PFSK-1 (cell line): ENCODE measurements around the gene KCNG1.

ENCODE experiments used
- FOXP2 ChIP-seq: optimal IDR thresholded peaks from 2 replicates; pipeline ENCODE3; 2011; ENCODE audit warnings: borderline replicate concordance, control low read depth, inconsistent platforms; ENCODE audit not compliant: insufficient read depth; ENCODE audit errors: extremely low read length, extremely low read depth
- POLR2AphosphoS5 ChIP-seq: IDR thresholded peaks from 2 replicates; pipeline ENCODE4 v1.6.1; 2012; ENCODE audit warnings: low read depth, mild to moderate bottlenecking, control low read depth, low read length, moderate library complexity
- SIN3A ChIP-seq: IDR thresholded peaks from 2 replicates; pipeline ENCODE4 v1.6.1; 2012; ENCODE audit warnings: mild to moderate bottlenecking, low read length, moderate library complexity, borderline replicate concordance; ENCODE audit not compliant: insufficient read depth
- TAF1 ChIP-seq: IDR thresholded peaks from 2 replicates; pipeline ENCODE4 v1.6.1; 2012; ENCODE audit warnings: low read length, control low read depth, borderline replicate concordance; ENCODE audit not compliant: insufficient read depth
- TF ChIP-seq, protein P1 (sequence below), 2 experiments: IDR thresholded peaks; 2 replicates each; pipeline versions ENCODE4 v1.6.1 to v1.8.0; 2011 to 2012; ENCODE audit warnings: low read depth in 2 of 2, low read length in 2 of 2, control low read depth in 1 of 2, inconsistent platforms in 1 of 2, mild to moderate bottlenecking in 1 of 2, moderate library complexity in 1 of 2; ENCODE audit not compliant: insufficient read depth in 1 of 2

KCNG1 gene

GRCh38 chr20:50983321-50983720 lies 39.6 kb downstream of the KCNG1 start:
- TF ChIP-seq TAF1: no peak
- TF ChIP-seq SIN3A: no peak
- TF ChIP-seq, protein P1, sequence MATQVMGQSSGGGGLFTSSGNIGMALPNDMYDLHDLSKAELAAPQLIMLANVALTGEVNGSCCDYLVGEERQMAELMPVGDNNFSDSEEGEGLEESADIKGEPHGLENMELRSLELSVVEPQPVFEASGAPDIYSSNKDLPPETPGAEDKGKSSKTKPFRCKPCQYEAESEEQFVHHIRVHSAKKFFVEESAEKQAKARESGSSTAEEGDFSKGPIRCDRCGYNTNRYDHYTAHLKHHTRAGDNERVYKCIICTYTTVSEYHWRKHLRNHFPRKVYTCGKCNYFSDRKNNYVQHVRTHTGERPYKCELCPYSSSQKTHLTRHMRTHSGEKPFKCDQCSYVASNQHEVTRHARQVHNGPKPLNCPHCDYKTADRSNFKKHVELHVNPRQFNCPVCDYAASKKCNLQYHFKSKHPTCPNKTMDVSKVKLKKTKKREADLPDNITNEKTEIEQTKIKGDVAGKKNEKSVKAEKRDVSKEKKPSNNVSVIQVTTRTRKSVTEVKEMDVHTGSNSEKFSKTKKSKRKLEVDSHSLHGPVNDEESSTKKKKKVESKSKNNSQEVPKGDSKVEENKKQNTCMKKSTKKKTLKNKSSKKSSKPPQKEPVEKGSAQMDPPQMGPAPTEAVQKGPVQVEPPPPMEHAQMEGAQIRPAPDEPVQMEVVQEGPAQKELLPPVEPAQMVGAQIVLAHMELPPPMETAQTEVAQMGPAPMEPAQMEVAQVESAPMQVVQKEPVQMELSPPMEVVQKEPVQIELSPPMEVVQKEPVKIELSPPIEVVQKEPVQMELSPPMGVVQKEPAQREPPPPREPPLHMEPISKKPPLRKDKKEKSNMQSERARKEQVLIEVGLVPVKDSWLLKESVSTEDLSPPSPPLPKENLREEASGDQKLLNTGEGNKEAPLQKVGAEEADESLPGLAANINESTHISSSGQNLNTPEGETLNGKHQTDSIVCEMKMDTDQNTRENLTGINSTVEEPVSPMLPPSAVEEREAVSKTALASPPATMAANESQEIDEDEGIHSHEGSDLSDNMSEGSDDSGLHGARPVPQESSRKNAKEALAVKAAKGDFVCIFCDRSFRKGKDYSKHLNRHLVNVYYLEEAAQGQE (IDR thresholded peaks at IDR 0.05; ENCODE audit: insufficient read depth in 1 of 2, low read depth in 2 of 2, low read length in 2 of 2): no peak

DNA sequence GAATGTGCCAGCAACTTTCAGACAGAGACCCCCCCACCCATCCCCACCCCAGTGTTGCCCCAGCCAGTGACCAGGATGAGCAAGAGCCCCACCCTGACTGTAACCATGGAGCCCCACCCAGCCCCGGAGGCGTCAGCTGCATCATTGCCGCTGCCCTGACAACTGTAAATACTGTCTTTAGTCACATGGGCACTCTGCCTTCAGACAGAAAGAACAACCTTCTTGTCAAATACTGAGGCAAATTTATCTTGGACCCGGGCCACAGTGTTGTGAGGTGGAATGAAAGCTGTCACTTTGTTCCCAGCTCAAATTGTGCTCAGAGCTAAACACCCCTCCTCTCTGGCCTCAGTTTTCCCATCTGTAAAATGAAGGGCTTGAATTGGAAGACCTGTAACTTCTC lies 40.5 kb downstream of the KCNG1 start:
- TF ChIP-seq POLR2AphosphoS5 (no peak), SIN3A (no peak), TAF1 (no peak)
- TF ChIP-seq, protein P1 (IDR thresholded peaks at IDR 0.05; ENCODE audit: insufficient read depth in 1 of 2, low read depth in 2 of 2, low read length in 2 of 2): no peak

DNA sequence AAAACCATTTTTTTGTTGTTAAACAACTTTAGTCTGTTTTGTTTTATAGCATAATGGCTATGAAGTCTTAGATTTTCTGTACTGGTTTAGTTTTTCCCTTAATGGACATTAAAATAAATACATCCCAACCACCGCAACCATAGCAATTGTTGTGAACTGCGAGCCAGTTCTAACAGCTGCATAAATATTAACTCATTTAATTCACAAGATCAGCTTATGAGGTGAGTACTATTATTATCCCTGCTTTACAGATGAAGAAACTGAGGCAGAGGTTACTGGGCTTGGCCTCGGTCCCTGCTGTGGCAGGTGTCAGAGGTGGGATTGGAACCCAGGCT lies 41.2 kb downstream of the KCNG1 start:
- TF ChIP-seq, protein P1 (IDR thresholded peaks at IDR 0.05; ENCODE audit: insufficient read depth in 1 of 2, low read depth in 2 of 2, low read length in 2 of 2): no peak
- no peak for TF ChIP-seq FOXP2
- TF ChIP-seq TAF1: no peak
- TF ChIP-seq SIN3A: no peak
- TF ChIP-seq POLR2AphosphoS5: no peak

GRCh38 chr20:50980851-50981713 lies 41.8 kb downstream of the KCNG1 start:
- no peak for TF ChIP-seq TAF1
- TF ChIP-seq POLR2AphosphoS5: no peak

DNA sequence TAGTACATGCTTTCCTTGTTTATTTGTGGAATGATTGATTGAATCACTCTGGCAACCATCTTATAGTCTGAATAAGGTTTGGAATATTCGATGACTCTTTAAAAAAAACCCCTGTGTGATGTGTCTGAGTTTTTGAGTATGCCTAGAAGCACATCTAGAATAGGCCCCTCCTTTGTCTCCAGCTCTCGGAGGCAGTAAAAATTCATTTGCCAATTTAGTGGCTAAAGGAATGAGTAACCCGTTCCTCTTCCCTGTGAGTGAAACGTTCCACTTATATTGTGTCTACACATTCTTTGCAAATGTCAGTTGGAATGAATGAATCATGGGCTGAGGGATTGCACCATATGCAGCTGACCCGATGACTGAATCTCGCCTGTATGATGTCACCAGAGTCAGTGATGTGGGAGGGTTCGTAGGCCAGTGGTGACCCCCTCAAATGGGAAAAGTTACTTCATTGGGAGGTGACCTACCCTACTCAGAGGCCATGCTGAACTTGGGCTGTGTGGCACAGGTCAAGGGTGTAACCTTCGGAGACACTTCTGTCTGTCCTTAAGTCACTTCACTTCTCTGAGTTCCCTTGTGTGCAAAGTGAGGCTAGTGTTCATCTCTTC lies 42.7 kb downstream of the KCNG1 start:
- TF ChIP-seq TAF1 (no peak), FOXP2 (no peak), POLR2AphosphoS5 (no peak), SIN3A (no peak)
- TF ChIP-seq, protein P1 (IDR thresholded peaks at IDR 0.05; ENCODE audit: insufficient read depth in 1 of 2, low read depth in 2 of 2, low read length in 2 of 2): no peak
